Sigmoid colon (tissue), 4 donors: Measurements from ENCODE around the gene C1orf198.

ENCODE experiments used
- POLR2A ChIP-seq, 2 donors: fragments of 450-650 bp; IDR thresholded peaks; one replicate each; pipeline ENCODE4 v1.6.1; 2016; ENCODE audit warnings: antibody characterized with exemption in 2 of 2, mild to moderate bottlenecking in 2 of 2, moderate library complexity in 2 of 2
- POLR2AphosphoS5 ChIP-seq, 4 donors: sonication (generic); formaldehyde crosslinking; IDR thresholded peaks; one replicate each; pipeline ENCODE4 v1.6.1; 2017; ENCODE audit warnings: antibody characterized with exemption in 4 of 4
- TF ChIP-seq, protein P1 (sequence below), 4 experiments: fragments of 450-650 bp in 3 of 4; fragments of 200-600 bp in 1 of 4; IDR thresholded peaks; one replicate each; pipeline ENCODE4 v1.5.1; 2016 to 2019; ENCODE audit warnings: antibody characterized with exemption in 4 of 4, mild to moderate bottlenecking in 3 of 4, moderate library complexity in 2 of 4

DNA sequence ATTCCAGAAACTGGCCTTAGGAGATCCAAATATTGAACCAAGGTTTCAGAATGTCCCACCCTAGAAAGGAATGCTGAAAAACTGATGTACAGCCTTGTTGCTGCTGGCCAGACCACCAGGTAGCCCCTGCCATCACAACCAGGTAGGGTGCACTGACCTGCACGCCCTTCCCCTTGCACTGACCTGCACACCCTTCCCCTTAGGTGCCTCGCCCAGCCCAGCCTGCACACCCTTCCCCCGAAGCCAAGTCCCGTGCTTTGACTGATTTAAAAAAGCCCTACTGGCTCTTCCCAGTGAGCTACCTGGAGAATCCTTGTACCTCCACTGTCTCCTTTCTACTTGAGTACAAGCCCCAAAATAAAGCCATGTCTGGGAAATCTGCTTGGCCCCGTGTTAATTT is 26.3 kb upstream of the C1orf198 start:
- no peak for TF ChIP-seq POLR2A (IDR thresholded peaks at IDR 0.05)
- TF ChIP-seq POLR2AphosphoS5 (IDR thresholded peaks at IDR 0.05), result no peak
- TF ChIP-seq, protein P1, sequence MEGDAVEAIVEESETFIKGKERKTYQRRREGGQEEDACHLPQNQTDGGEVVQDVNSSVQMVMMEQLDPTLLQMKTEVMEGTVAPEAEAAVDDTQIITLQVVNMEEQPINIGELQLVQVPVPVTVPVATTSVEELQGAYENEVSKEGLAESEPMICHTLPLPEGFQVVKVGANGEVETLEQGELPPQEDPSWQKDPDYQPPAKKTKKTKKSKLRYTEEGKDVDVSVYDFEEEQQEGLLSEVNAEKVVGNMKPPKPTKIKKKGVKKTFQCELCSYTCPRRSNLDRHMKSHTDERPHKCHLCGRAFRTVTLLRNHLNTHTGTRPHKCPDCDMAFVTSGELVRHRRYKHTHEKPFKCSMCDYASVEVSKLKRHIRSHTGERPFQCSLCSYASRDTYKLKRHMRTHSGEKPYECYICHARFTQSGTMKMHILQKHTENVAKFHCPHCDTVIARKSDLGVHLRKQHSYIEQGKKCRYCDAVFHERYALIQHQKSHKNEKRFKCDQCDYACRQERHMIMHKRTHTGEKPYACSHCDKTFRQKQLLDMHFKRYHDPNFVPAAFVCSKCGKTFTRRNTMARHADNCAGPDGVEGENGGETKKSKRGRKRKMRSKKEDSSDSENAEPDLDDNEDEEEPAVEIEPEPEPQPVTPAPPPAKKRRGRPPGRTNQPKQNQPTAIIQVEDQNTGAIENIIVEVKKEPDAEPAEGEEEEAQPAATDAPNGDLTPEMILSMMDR (IDR thresholded peaks at IDR 0.05), result no peak
